Upper lobe of left lung (tissue), 6 donors: ENCODE results near the gene USP10. TPM values are rescaled to one million over a fixed set of nuclear protein-coding genes. Genes with fewer than 3 reads are reported as not detected.

Experiments used
- ATAC-seq, 2 donors: fragments of 200-7000 bp; cut with Tn5 transposase; one replicate each; pipeline ENCODE4 v1.9.1; 2022; ENCODE audit warnings: mild to moderate bottlenecking in 2 of 2, moderate library complexity in 2 of 2; ENCODE audit not compliant: low FRiP score in 2 of 2
- DNase-seq, 2 donors: peaks; one replicate each; pipeline ENCODE4 v3.0.0-alpha.2; 2019 to 2020
- H3K27ac ChIP-seq, 4 donors: fragments of 200-600 bp; sonication (generic); one replicate each; pipeline ENCODE4 v1.5.1; 2016 to 2019
- H3K27me3 ChIP-seq, 4 donors: fragments of 200-600 bp; sonication (generic); one replicate each; pipeline ENCODE4 v1.5.1; 2017 to 2019
- H3K36me3 ChIP-seq, 4 donors: fragments of 200-600 bp; sonication (generic); one replicate each; pipeline ENCODE4 v1.5.1; 2016 to 2019
- H3K4me1 ChIP-seq, 4 donors: fragments of 200-600 bp; sonication (generic); one replicate each; pipeline ENCODE4 v1.5.1; 2018 to 2019
- H3K4me3 ChIP-seq, 4 donors: fragments of 200-600 bp; sonication (generic); one replicate each; pipeline ENCODE4 v1.5.1; 2017 to 2019; ENCODE audit warnings: mild to moderate bottlenecking in 2 of 4, moderate library complexity in 1 of 4
- H3K9me3 ChIP-seq, 4 donors: fragments of 200-600 bp; sonication (generic); one replicate each; pipeline ENCODE4 v1.5.1; 2018 to 2019
- CTCF ChIP-seq, 6 experiments: fragments of 450-650 bp in 4 of 6; fragments of 200-600 bp in 2 of 6; sonication (generic) in 2 of 6; IDR thresholded peaks; one replicate each; pipeline ENCODE4 v1.5.1; 2016 to 2019; ENCODE audit warnings: antibody characterized with exemption in 6 of 6
- EP300 ChIP-seq, 4 donors: sonication (generic); formaldehyde crosslinking; IDR thresholded peaks; one replicate each; pipeline ENCODE4 v1.5.1; 2017; ENCODE audit warnings: antibody characterized with exemption in 4 of 4, control low read depth in 2 of 4
- POLR2A ChIP-seq, 4 donors: fragments of 450-650 bp; IDR thresholded peaks; one replicate each; pipeline ENCODE4 v1.5.1; 2016 to 2017; ENCODE audit warnings: antibody characterized with exemption in 4 of 4, mild to moderate bottlenecking in 2 of 4
- POLR2AphosphoS5 ChIP-seq, 2 donors: sonication (generic); formaldehyde crosslinking; IDR thresholded peaks; one replicate each; pipeline ENCODE4 v1.5.1; 2017; ENCODE audit warnings: antibody characterized with exemption in 2 of 2
- WGBS, 2 donors: methylation state at CpG; one replicate each; pipeline ENCODE4 v1.1.5; 2017 to 2018; 5-methylcytosine and 5-hydroxymethylcytosine counted together
- total RNA-seq, 6 donors: library from RNA; depleted of rRNA in 4 of 6; stranded (reverse); fragments of >200 nt in 4 of 6; gene quantifications; one replicate each; pipeline versions ENCODE4 v1.1.0 to v1.2.1, GENCODE V29; 2016 to 2021
- donor health status: DM: no; HTN: no; CAD: no; lungs with moderate emphysema.
- donor health status: DM: no; HTN: yes; CAD: no; lungs with severe emphysema.

Gene USP10
- total RNA-seq, 6 donors from 2014 or later: 40.9 to 64.7 (median 51.5) TPM

- no peaks in the 10 kb centered on the region for H3K9me3 ChIP-seq
- no peak overlapping the region for H3K4me3 ChIP-seq
- no peak for DNase-seq
- WGBS, 2 donors: 64 to 78% methylated on average over 6 of the region's 6 CpGs
- TF ChIP-seq EP300 (IDR thresholded peaks at IDR 0.05): no peak
- TF ChIP-seq CTCF (IDR thresholded peaks at IDR 0.05): no peak
- TF ChIP-seq POLR2AphosphoS5 (IDR thresholded peaks at IDR 0.05): no peak
- TF ChIP-seq POLR2A (IDR thresholded peaks at IDR 0.05): no peak
- no peak overlapping the region for H3K27ac ChIP-seq
- no peaks in the 10 kb centered on the region for H3K36me3 ChIP-seq
- no peak for ATAC-seq
- no peaks in the 10 kb centered on the region for H3K27me3 ChIP-seq
- H3K4me1 ChIP-seq: peaks cover 0 to 9% (median 4%) of the 10 kb centered on the region in 4 donors
These were observed 91.7 kb downstream of the USP10 start for GRCh38 chr16:84791501-84791900.

- ATAC-seq (no peak), DNase-seq (no peak)
- H3K4me3 ChIP-seq: no peak overlapping the region
- no peak overlapping the region for H3K27ac ChIP-seq
- no peaks in the 10 kb centered on the region for H3K36me3 ChIP-seq
- H3K9me3 ChIP-seq: no peaks in the 10 kb centered on the region
- TF ChIP-seq CTCF (IDR thresholded peaks at IDR 0.05): no peak
- 79 to 90% methylated on average over 5 to 6 of the region's 6 CpGs for WGBS, 2 donors
- H3K27me3 ChIP-seq: no peaks in the 10 kb centered on the region
- H3K4me1 ChIP-seq: peaks cover 0 to 6% (median 0%) of the 10 kb centered on the region in 4 donors
These were observed 94.4 kb downstream of the USP10 start for GRCh38 chr16:84794186-84794585.

- ATAC-seq (no peak), DNase-seq (no peak)
- Histone ChIP-seq H3K36me3 (no peaks in the 10 kb centered on the region), H3K4me3 (no peak overlapping the region), H3K27me3 (no peaks in the 10 kb centered on the region), H3K9me3 (no peaks in the 10 kb centered on the region), H3K4me1 (peaks cover 0 to 6% (median 0%) of the 10 kb centered on the region in 4 donors), H3K27ac (peak overlapping the region in 3 of 4 donors; percentile 22 to 62 (median 58))
- WGBS, 2 donors: 87 to 93% methylated on average over 19 of the region's 19 CpGs
- TF ChIP-seq POLR2AphosphoS5 (IDR thresholded peaks at IDR 0.05): no peak
- TF ChIP-seq EP300 (IDR thresholded peaks at IDR 0.05): no peak
- TF ChIP-seq CTCF (IDR thresholded peaks at IDR 0.05): no peak
- no peak for TF ChIP-seq POLR2A (IDR thresholded peaks at IDR 0.05)
These were observed 94.8 kb downstream of the USP10 start for GRCh38 chr16:84794626-84795025.

GRCh38 chr16:84795329-84796053 is 95.7 kb downstream of the USP10 start:
- DNase-seq: no peak
- Histone ChIP-seq H3K36me3 (no peaks in the 10 kb centered on the region), H3K27me3 (no peaks in the 10 kb centered on the region)

GRCh38 chr16:84800158-84800978 is 100.6 kb downstream of the USP10 start:
- DNase-seq (no peak), ATAC-seq (no peak)
- H3K27ac ChIP-seq: no peak overlapping the region
- H3K36me3 ChIP-seq: no peaks in the 10 kb centered on the region
- H3K4me3 ChIP-seq: no peak overlapping the region
- TF ChIP-seq POLR2AphosphoS5 (IDR thresholded peaks at IDR 0.05) (no peak), CTCF (IDR thresholded peaks at IDR 0.05) (no peak), POLR2A (IDR thresholded peaks at IDR 0.05) (no peak), EP300 (IDR thresholded peaks at IDR 0.05) (no peak)
- no peaks in the 10 kb centered on the region for H3K4me1 ChIP-seq
- H3K9me3 ChIP-seq: no peaks in the 10 kb centered on the region
- H3K27me3 ChIP-seq: no peaks in the 10 kb centered on the region
- 59 to 64% methylated on average over 7 to 8 of the region's 8 CpGs for WGBS, 2 donors

More at GRCh38 chr16:84795329-84796053, 95.7 kb downstream of the USP10 start:
- Histone ChIP-seq H3K4me1 (peaks cover 0 to 6% (median 0%) of the 10 kb centered on the region in 4 donors), H3K27ac (peak overlapping the region in 3 of 4 donors; percentile 22 to 62 (median 62)), H3K4me3 (peak overlapping the region in 1 of 4 donors; percentile 1), H3K9me3 (no peaks in the 10 kb centered on the region)
- 66 to 100% methylated on average over 1 to 22 of the region's 22 CpGs for WGBS, 2 donors
- TF ChIP-seq EP300 (IDR thresholded peaks at IDR 0.05): peak in 3 of 4 donors; percentile 34 to 81 (median 64)
- TF ChIP-seq POLR2AphosphoS5 (IDR thresholded peaks at IDR 0.05): peak; percentile 71 to 90
- no peak for TF ChIP-seq POLR2A (IDR thresholded peaks at IDR 0.05)
- peak; percentile 84 to 96 for ATAC-seq
